Activated naive CD4-positive, alpha-beta T cell (primary cell): ENCODE measurements around the gene NHLRC2.

Source experiments
- DNase-seq, 4 experiments: peaks; one replicate each; lab custom pipeline; 2025; lab: John Stamatoyannopoulos, UW

NHLRC2 gene

GRCh38 chr10:113908236-113908635, 53.8 kb downstream of the NHLRC2 start:
- DNase-seq: no peak

- DNase-seq: no peak
Measured at GRCh38 chr10:113911113-113911512, 56.7 kb downstream of the NHLRC2 start.

- DNase-seq: no peak
Measured at GRCh38 chr10:113911839-113912238, 57.4 kb downstream of the NHLRC2 start.

GRCh38 chr10:113912582-113912981, 58.1 kb downstream of the NHLRC2 start:
- DNase-seq: no peak

GRCh38 chr10:113914956-113915355, 60.5 kb downstream of the NHLRC2 start:
- DNase-seq: no peak

- no peak for DNase-seq
Measured at GRCh38 chr10:113915540-113915939, 61.1 kb downstream of the NHLRC2 start.

- DNase-seq: no peak
Measured at GRCh38 chr10:113916053-113916452, 61.6 kb downstream of the NHLRC2 start.

GRCh38 chr10:113917636-113918035, 63.2 kb downstream of the NHLRC2 start:
- no peak for DNase-seq

GRCh38 chr10:113920114-113920513, 65.7 kb downstream of the NHLRC2 start:
- no peak for DNase-seq

- DNase-seq: no peak
Measured at GRCh38 chr10:113920875-113921274, 66.4 kb downstream of the NHLRC2 start.

GRCh38 chr10:113921561-113922370, 67.3 kb downstream of the NHLRC2 start:
- no peak for DNase-seq

- no peak for DNase-seq
Measured at GRCh38 chr10:113922787-113923570, 68.5 kb downstream of the NHLRC2 start.

GRCh38 chr10:113924186-113924585, 69.7 kb downstream of the NHLRC2 start:
- DNase-seq: no peak

GRCh38 chr10:113924664-113925063, 70.2 kb downstream of the NHLRC2 start:
- DNase-seq: no peak

GRCh38 chr10:113927440-113927839, 73.0 kb downstream of the NHLRC2 start:
- DNase-seq: no peak

GRCh38 chr10:113928830-113929229, 74.4 kb downstream of the NHLRC2 start:
- no peak for DNase-seq

GRCh38 chr10:113929522-113929921, 75.1 kb downstream of the NHLRC2 start:
- no peak for DNase-seq

GRCh38 chr10:113930482-113931057, 76.1 kb downstream of the NHLRC2 start:
- DNase-seq: no peak

GRCh38 chr10:113932854-113933253, 78.4 kb downstream of the NHLRC2 start:
- no peak for DNase-seq

- DNase-seq: no peak
Measured at GRCh38 chr10:113933894-113934532, 79.6 kb downstream of the NHLRC2 start.

- DNase-seq: no peak
Measured at GRCh38 chr10:113937258-113937657, 82.8 kb downstream of the NHLRC2 start.

- no peak for DNase-seq
Measured at GRCh38 chr10:113937756-113938155, 83.3 kb downstream of the NHLRC2 start.
